Activated T-cell treated with anti-CD3 and anti-CD28 coated beads, Interleukin-2, amount 50 U/mL, for 1 hour (primary cell): ENCODE results near the gene TSC22D4.

Experiments used
- DNase-seq: peaks from one replicate; pipeline ENCODE4 v3.0.0-alpha.2; 2020

TSC22D4 gene

GRCh38 chr7:100441641-100442535, 37.1 kb downstream of the TSC22D4 start:
- peak; percentile 13 for DNase-seq

- peak; percentile 2 for DNase-seq
These were observed 39.8 kb downstream of the TSC22D4 start for GRCh38 chr7:100439244-100439643.

- DNase-seq: peak; percentile 4
These were observed 40.3 kb downstream of the TSC22D4 start for GRCh38 chr7:100438731-100439130.

- DNase-seq: no peak
These were observed 40.8 kb downstream of the TSC22D4 start for GRCh38 chr7:100438172-100438571.

DNA sequence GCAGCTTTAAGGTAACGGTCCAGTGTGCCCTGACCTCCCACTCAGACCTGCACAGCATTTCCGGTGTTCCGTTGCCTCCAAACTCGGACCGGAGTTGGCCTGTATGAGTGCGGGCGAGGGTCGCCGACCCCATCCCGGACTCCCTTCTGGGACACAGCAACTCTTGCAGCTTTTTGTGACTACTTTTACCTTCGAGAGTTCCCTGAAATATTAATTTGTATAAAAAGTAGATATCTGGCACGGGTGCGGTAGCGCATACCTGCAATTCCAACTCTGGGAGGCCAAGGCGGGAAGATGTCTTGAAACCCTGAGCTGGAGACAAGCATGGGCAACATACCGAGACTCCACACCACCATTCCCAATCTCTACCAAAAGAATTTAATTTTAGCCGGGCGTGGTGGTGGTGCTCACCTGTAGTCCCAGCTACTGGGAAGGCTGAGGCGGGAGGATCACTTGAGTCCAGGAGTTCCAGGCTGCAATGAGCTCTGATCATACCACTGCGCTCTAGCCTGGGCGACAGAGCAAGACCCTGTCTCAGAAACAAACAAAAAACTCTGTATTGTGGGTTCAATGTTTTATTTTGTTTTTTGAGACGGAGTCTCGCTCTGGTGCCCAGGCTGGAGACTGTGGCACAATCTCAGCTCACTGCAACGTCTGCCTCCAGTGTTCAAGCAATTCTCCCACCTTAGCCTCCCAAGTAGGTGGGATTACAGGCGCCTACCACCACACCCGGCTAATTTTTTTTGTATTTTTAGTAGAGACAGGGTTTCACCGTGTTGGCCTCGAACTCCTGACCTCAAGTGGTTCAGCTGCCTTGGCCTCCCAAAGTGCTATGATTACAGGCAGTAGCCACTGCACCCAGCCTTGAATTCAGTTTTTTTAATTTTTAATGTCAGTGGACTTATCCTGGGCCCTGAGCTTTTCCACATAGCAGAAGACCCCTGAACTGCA, 41.6 kb downstream of the TSC22D4 start:
- no peak for DNase-seq

GRCh38 chr7:100435401-100436304, 43.4 kb downstream of the TSC22D4 start:
- peak; percentile 67 for DNase-seq

DNA sequence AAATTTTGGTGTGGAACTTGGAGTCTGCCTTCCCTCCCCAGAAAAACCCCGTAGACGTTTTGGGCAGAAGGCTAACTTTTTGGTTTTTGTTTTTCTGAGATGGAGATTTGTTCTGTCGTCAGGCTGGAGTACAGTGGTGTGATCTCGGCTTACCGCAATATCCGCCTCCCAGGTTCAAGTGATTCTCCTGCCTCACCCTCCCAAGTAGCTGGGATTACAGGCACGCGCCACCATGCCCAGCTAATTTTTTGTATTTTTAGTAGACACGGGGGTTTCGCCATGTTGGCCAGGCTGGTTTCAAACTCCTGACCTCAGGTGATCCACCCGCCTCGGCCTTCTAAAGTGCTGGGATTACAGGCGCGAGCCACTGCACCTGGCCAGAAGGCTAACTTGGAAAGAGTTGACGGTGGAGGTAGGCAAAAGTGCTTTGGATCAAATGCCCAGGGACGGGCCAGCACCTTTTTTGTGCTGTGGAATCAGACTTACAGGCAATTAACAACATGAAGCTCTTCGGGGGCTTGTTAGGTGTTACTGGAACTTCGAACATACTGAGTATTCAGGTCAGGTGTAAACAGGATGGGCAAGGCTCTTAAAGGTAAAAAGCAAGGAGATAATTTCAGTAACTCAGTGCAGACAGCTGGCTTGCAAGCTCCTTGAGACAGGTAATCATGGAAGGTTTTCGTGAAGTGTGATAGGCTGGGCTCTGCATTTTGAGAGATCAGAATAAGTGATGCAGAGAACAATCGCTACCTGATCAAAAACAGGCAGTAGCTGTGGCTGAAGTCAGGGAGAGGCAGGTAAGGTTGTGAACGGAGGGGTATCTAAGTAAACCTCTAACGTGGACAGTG, 44.5 kb downstream of the TSC22D4 start:
- no peak for DNase-seq

DNA sequence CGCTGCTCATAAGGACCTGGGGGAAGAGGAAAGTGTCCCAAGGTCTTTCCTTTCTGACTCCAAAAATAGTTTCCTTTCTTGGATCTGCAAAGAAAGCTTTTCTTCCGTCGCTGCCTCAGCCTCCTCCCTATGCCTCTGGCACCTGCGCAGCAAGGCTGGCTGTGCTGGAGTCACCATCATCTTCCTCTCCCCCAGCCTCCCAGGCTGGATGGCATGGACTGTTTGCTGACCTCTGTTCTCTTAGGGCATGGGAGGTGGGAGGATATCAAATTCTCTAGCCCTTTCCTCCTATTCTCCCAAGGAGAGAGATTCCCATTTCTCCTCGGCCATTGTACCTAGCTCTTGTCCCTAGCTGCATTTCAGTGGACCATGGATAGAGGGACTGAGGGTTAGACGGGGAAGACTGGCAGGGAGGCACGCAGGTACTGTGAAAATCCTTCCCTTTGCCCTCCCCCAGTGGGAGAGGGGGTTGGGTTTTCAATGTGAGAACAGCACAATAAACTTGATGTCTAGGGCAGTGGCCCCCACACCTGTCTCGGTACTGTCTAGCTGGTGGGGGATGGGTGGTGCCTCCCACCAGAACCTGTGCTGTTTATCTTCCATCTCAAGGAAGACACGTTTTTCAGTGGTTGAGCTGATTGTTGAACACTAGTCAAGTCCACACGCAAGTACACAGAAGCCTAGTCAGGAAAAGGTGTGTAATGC, 45.3 kb downstream of the TSC22D4 start:
- DNase-seq: no peak

DNA sequence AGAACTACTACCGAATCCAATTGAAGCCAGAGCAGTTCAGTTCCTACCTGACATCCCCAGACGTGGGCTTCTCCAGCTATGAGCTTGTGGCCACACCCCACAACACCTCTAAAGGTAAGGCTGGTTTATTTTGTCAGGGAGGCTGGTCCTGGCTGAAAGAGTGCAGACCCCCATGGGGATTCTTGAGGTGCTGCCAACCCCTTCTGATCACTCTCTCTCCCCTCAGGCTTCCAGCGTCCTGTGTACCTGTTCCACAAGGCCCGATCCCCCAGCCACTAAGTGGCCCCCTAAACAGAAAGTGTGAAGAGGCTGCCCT, 45.8 kb downstream of the TSC22D4 start:
- DNase-seq: no peak

DNA sequence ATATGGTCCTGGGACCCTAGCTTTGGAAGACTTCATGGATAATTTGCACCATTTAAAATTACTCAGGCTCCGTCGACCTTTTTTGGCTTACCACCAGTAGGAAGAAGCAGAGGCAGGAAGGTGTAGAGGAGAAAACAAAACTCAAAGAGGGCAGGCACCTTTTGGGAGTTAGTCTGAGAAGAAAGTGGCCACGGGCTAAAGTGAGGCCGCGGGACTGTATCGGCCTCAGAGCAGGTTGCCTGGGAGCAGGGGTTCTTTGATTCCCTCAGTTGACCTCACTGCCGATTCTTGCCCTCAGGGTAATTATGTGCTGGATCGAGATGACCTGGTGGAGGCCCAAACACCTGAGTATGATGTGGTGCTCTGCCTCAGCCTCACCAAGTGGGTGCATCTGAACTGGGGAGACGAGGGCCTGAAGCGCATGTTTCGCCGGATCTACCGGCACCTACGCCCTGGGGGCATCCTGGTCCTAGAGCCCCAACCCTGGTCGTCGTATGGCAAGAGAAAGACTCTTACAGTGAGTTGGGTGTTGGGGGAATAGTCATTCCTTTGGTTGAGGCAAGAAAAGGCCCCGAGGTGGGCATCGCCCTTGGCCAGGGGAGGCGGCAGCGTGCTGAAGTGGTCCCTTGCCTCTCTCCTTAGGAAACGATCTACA, 46.3 kb downstream of the TSC22D4 start:
- DNase-seq: no peak

DNA sequence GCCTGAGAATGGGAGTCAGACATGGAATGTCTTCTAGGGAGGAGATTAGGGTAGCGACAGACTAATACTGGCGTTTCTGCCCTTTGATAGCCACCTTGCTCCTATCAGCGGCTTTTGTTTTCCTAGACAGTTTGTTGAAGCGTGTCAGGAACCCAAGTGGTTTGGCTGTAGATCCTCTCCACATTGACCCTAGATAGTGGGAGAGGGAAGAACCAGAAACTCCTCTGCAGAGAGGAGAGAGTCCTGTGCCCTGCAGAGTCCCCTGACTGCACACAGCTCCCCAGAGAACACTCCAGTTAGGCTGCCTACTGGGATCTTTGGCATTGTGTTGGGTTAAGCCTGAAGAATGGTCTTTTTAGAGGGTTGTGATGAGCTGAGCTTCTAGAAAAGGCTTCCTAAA, 47.0 kb downstream of the TSC22D4 start:
- no peak for DNase-seq

DNA sequence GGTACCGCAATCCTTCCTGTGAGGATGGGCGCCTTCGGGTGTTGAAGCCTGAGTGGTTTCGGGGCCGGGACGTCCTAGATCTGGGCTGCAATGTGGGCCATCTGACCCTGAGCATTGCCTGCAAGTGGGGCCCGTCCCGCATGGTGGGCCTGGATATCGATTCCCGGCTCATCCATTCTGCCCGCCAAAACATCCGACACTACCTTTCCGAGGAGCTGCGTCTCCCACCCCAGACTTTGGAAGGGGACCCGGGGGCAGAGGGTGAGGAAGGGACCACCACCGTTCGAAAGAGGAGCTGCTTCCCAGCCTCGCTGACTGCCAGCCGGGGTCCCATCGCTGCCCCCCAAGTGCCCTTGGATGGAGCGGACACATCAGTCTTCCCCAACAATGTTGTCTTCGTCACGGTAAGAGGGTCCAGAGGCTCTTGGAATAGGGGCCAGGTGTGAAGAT, 47.7 kb downstream of the TSC22D4 start:
- peak; percentile 31 for DNase-seq

DNA sequence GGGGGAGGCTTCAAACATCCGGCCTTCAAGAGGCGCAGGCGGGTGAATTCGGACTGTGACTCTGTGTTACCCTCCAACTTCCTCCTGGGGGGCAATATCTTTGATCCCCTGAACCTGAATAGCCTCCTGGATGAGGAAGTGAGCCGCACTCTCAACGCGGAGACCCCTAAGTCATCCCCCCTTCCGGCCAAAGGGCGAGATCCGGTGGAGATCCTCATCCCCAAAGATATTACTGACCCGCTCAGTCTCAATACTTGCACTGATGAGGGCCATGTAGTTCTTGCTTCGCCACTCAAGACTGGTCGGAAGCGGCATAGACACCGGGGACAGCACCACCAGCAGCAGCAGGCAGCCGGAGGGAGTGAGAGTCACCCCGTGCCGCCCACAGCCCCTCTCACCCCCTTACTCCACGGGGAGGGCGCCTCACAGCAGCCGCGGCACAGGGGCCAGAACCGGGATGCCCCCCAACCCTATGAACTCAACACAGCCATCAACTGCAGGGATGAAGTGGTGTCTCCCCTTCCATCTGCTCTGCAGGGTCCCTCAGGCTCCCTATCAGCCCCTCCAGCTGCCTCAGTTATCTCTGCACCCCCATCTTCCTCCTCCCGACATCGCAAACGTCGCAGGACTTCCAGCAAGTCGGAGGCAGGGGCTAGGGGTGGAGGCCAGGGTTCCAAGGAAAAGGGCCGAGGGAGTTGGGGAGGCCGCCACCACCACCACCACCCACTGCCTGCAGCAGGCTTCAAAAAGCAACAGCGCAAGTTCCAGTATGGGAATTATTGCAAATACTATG, 48.3 kb downstream of the TSC22D4 start:
- peak; percentile 46 for DNase-seq

DNA sequence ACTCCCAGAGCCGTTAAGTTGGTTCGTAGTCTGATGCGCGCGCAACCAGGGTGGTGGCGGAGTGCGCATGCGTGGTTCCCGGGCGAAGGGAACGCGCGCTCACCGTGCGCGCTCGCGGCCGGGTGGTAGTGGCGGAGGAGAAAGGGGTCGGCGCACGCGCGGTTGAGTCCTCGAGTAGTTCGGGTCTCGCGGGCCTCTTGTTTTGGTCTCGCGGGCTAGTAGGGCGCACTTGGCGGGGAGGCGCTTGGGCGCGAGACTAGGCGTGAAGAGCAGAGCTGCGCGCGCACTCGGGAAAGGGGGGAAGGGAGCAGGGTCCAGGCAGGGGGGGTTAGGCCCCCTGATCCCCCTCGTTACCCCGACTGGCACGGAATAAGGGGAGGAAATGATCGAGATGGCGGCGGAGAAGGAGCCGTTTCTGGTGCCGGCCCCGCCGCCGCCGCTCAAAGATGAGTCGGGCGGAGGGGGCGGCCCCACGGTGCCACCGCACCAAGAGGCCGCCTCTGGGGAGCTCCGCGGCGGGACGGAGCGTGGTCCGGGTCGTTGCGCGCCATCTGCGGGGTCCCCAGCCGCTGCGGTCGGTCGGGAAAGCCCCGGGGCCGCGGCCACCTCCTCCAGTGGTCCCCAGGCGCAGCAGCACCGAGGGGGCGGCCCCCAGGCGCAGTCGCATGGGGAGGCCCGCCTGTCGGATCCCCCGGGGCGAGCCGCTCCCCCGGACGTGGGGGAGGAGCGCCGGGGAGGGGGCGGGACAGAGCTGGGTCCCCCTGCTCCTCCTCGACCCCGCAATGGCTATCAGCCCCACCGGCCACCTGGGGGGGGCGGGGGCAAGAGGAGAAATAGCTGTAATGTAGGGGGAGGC, 49.1 kb downstream of the TSC22D4 start, which contains the start of gene MEPCE:
MEPCE (plus strand) TSS at position 195 of the 856 bp plus-strand sequence; CDS start at position 383, 188 bp downstream.
- peak; percentile 98 for DNase-seq

GRCh38 chr7:100428967-100429636, 49.9 kb downstream of the TSC22D4 start:
- DNase-seq: peak; percentile 100

- peak; percentile 98 for DNase-seq
These were observed 50.6 kb downstream of the TSC22D4 start, which contains the start of gene ZCWPW1 for GRCh38 chr7:100428199-100428966. Gene ZCWPW1, minus strand, starts transcription at chr7:100428703. Its CDS starts 8,054 bp downstream, at chr7:100420649.

GRCh38 chr7:100427762-100428198, 51.2 kb downstream of the TSC22D4 start:
- no peak for DNase-seq
